HFFc6 (cell line): ENCODE data around the gene SLIT1. TPM values are rescaled to one million over a fixed set of nuclear protein-coding genes. Genes with fewer than 3 reads are reported as not detected.

Experiments
- DNase-seq: peaks from one replicate; pipeline ENCODE4 v3.0.0-alpha.2; 2018
- H3K27ac Mint-ChIP-seq: 2 replicates; pipeline ENCODE4 v1.8.0; 2020; ENCODE audit warnings: mild to moderate bottlenecking, mixed read lengths
- H3K27me3 Mint-ChIP-seq: 2 replicates; pipeline ENCODE4 v1.8.0; 2021; ENCODE audit warnings: mild to moderate bottlenecking, moderate library complexity, mixed read lengths; ENCODE audit not compliant: insufficient read depth
- H3K36me3 Mint-ChIP-seq: 2 replicates; pipeline ENCODE4 v1.8.0; 2021; ENCODE audit warnings: low read depth, mixed read lengths
- H3K4me1 Mint-ChIP-seq: 2 replicates; pipeline ENCODE4 v1.8.0; 2020; ENCODE audit warnings: low read depth, mixed read lengths
- H3K4me3 Mint-ChIP-seq: 2 replicates; pipeline ENCODE4 v1.8.0; 2020; ENCODE audit warnings: mild to moderate bottlenecking, moderate library complexity, mixed read lengths
- H3K9me3 Mint-ChIP-seq: 2 replicates; pipeline ENCODE4 v1.8.0; 2020; ENCODE audit warnings: mild to moderate bottlenecking, mixed read lengths
- total RNA-seq, 6 experiments: library from RNA; stranded (reverse); fragmentation: NEBNext Ultra II Directional; extraction: Animal tissue kit (Norgen Biotek cat#: 25700); gene quantifications; 2 replicates in 1 of 6; 3 replicates in 5 of 6; pipeline ENCODE4 v1.2.3, GENCODE V29; 2021
- TF ChIP-seq, protein P1 (sequence below): fragments of 200-600 bp; sonication (generic); IDR thresholded peaks from 2 replicates; pipeline ENCODE4 v1.5.0; 2021; ENCODE audit warnings: antibody characterized with exemption, mild to moderate bottlenecking

Gene SLIT1
- total RNA-seq, 6 experiments from 2014 or later: 0.05 TPM; not detected in 5

DNA sequence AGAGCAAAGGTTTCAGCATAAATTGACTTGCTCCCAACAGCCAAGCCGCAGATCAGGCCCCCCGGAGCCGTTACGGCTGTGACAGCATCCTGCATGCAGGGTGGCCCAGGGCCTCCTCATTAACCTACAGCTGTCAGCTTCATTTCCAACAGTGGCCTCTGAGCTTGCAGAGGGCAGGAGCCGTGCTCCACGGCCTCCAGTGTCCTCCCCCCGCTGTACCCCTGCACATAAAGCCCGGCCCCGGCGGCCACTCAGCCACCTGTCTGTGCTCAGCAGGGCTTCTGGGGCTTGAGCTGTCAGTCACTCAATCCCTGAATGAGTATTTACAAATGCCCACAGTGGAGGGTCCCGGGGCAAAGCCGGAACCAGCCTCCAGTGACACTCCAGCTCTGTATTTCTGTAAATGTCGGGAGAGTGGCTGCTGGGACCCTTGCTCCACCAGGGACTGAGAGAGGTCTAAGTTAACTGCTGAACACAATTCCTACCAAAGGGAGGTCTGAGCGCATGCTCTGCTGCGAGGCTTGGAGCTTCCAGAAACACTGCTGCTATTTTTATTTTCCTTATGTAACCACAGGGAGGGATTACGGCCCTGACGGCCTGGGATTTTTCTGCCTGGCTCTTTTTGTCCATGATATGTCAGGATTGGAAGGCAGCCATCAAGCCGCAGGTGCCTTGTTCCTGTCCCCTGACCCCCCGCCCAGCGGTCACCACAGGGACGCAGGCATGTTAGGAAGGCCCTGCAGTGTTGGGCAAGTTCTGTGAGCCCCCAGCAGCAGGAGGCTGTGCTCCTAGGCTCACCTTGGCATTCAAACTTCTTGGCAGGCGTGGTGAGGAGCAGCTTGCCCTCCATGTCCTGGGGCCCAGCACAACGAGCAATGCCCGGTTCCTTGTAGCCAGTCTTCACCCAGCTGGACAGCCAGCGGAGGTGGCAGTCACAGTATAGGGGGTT, 165.0 kb downstream of the SLIT1 start:
- Mint-ChIP-seq H3K9me3 (no peaks in the 10 kb centered on the region), H3K4me3 (no peak overlapping the region), H3K27ac (no peak overlapping the region), H3K27me3 (peaks cover 2% of the 10 kb centered on the region; the same call in 1 of the 2 replicates), H3K4me1 (peaks cover 40% of the 10 kb centered on the region), H3K36me3 (no peaks in the 10 kb centered on the region)
- DNase-seq: no peak
- TF ChIP-seq, protein P1, sequence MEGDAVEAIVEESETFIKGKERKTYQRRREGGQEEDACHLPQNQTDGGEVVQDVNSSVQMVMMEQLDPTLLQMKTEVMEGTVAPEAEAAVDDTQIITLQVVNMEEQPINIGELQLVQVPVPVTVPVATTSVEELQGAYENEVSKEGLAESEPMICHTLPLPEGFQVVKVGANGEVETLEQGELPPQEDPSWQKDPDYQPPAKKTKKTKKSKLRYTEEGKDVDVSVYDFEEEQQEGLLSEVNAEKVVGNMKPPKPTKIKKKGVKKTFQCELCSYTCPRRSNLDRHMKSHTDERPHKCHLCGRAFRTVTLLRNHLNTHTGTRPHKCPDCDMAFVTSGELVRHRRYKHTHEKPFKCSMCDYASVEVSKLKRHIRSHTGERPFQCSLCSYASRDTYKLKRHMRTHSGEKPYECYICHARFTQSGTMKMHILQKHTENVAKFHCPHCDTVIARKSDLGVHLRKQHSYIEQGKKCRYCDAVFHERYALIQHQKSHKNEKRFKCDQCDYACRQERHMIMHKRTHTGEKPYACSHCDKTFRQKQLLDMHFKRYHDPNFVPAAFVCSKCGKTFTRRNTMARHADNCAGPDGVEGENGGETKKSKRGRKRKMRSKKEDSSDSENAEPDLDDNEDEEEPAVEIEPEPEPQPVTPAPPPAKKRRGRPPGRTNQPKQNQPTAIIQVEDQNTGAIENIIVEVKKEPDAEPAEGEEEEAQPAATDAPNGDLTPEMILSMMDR: no peak

DNA sequence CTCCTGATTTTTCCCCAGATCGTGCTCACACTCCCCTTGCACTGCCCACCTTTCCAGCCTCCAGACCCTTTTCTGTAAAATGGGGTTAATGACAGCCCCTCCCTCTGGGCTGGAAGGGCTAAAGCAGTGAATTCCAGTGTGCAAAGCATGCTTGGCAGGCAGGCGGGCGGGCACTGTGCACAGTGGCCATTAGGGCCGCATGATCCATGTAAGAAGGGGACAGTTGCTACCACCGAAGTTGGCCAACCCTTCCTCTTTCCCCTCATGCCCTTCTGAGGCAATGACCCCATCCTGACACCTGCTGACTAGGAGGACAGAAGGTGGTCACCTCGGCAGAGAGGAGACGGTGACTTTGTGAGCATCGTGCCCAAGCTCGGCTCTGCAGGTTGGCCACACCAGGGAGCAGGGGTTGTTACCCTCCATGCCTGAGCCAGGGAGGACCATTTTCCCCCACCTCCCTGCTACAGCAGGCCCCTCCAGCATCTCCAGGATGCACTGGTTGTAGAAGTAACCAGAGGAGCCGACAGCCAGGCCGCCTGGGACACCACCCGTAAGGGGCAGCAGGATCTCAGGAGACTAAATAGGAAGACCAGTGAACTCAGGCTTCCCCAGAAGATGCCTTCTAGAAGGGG, 166.4 kb downstream of the SLIT1 start:
- DNase-seq: no peak
- no peak overlapping the region for H3K27ac Mint-ChIP-seq
- H3K4me3 Mint-ChIP-seq: no peak overlapping the region
- TF ChIP-seq, protein P1: no peak
- H3K4me1 Mint-ChIP-seq: peaks cover 28% of the 10 kb centered on the region
- H3K27me3 Mint-ChIP-seq: peaks cover 9% of the 10 kb centered on the region
- no peaks in the 10 kb centered on the region for H3K9me3 Mint-ChIP-seq
- H3K36me3 Mint-ChIP-seq: no peaks in the 10 kb centered on the region

DNA sequence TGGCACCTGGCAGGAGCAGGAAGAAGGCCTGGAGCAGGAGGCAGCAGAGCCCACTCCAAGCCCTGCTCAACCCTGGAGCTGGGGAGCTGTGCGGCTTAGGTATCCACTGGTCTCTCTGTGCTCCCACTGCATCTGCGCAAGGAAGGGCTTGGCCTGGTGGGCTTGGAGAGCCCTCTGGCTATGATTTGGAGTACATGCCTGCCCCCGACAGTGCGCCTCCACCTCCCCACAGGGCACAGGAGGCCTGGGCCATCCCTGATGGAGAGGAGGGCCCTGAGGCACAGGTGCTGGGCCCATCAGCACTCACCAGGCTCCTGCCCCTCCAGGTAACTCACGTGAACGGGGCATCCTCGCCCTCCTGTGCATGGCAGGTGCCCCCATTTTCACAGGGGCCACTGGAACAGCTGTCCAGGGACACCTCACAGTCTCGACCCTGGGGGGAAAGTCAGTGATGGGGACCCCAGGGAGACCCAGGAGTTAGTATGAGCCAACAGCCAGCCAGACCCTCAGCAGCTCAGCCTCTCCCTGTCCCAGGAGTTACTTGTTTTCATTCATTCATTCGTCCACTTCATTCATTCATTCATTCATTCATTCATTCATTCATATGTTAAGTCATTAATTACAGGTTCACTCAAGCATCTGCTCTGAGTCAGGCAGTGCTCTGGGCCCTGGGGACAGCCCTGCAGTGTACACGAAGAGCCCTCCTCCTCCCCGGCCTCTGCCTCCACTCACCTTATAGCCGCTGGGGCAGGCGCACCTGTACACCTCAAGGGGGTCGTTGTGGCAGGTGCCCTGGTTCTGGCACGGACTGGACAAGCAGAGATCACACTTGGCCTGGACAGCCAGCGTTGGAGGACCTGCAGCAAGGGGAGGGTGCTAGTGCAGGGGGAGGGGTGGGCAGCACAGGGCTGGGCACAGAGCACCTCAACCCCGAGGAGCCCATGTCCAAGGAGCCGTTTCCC, 167.2 kb downstream of the SLIT1 start:
- Mint-ChIP-seq H3K36me3 (no peaks in the 10 kb centered on the region), H3K27me3 (peaks cover 12% of the 10 kb centered on the region), H3K27ac (no peak overlapping the region), H3K4me3 (no peak overlapping the region), H3K9me3 (no peaks in the 10 kb centered on the region), H3K4me1 (peaks cover 20% of the 10 kb centered on the region)
- TF ChIP-seq, protein P1: no peak
- no peak for DNase-seq

DNA sequence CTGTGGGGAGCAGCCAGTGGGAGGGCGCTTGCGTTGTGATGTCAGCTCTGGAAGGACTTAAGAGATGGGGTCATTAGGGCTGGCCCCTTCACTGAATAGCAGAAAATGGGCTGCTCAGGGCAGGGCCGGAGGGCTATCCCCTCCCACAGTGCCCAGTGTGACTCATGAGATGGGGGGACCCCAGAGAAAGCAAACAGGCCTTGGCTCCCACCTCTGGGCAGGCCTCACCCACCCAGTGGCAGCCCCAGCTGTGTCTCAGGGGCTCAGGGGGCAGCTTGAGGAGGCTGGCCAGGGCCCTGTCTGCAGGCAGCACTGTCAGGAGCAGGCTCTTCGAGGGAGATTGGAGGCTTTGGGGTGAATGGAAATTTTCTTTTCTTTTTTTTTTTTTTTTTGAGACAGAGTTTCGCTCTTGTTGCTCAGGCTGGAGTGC, 168.3 kb downstream of the SLIT1 start:
- no peaks in the 10 kb centered on the region for H3K36me3 Mint-ChIP-seq
- peaks cover 15% of the 10 kb centered on the region; the same call in 1 of the 2 replicates for H3K4me1 Mint-ChIP-seq
- no peak for DNase-seq
- no peak overlapping the region for H3K4me3 Mint-ChIP-seq
- no peak overlapping the region for H3K27ac Mint-ChIP-seq
- H3K9me3 Mint-ChIP-seq: no peaks in the 10 kb centered on the region
- H3K27me3 Mint-ChIP-seq: peaks cover 12% of the 10 kb centered on the region
- TF ChIP-seq, protein P1: no peak
